GM19468 (cell line): ENCODE data around the gene OCRL.
A peak's percentile ranks its signal among the peaks of the same experiment; 100 is the strongest.

Source experiments
- ATAC-seq: cut with Tn5 transposase; IDR thresholded peaks from one replicate; pipeline ENCODE4 v1.9.1; 2021; ENCODE audit warnings: mild to moderate bottlenecking, moderate library complexity, moderate number of reproducible peaks; ENCODE audit not compliant: unreplicated experiment; ENCODE audit errors: extremely low read depth

The OCRL gene

GRCh38 chrX:129577877-129578276 lies 37.8 kb downstream of the OCRL start:
- ATAC-seq = no peak

GRCh38 chrX:129581904-129582303 lies 41.8 kb downstream of the OCRL start:
- ATAC-seq = no peak

GRCh38 chrX:129585167-129585566 lies 45.1 kb downstream of the OCRL start:
- no peak for ATAC-seq

- ATAC-seq = no peak
Observed at GRCh38 chrX:129585691-129586090, 45.6 kb downstream of the OCRL start.

GRCh38 chrX:129586446-129586845 lies 46.4 kb downstream of the OCRL start:
- no peak for ATAC-seq

- ATAC-seq = no peak
Observed at GRCh38 chrX:129590596-129590995, 50.5 kb downstream of the OCRL start.

- ATAC-seq = no peak
Observed at GRCh38 chrX:129593137-129593536, 53.1 kb downstream of the OCRL start.

GRCh38 chrX:129594781-129595180 lies 54.7 kb downstream of the OCRL start:
- ATAC-seq = no peak

GRCh38 chrX:129596077-129596476 lies 56.0 kb downstream of the OCRL start:
- ATAC-seq = no peak

- no peak for ATAC-seq
Observed at GRCh38 chrX:129597905-129598304, 57.8 kb downstream of the OCRL start.

GRCh38 chrX:129599499-129599898 lies 59.4 kb downstream of the OCRL start:
- ATAC-seq = no peak

- ATAC-seq = no peak
Observed at GRCh38 chrX:129599996-129600395, 59.9 kb downstream of the OCRL start.

GRCh38 chrX:129600981-129601424 lies 60.9 kb downstream of the OCRL start:
- peak; percentile 40 for ATAC-seq

- peak; percentile 27 for ATAC-seq
Observed at GRCh38 chrX:129606918-129607317, 66.9 kb downstream of the OCRL start.

GRCh38 chrX:129608496-129608895 lies 68.4 kb downstream of the OCRL start:
- no peak for ATAC-seq

- no peak for ATAC-seq
Observed at GRCh38 chrX:129609395-129609794, 69.3 kb downstream of the OCRL start.

GRCh38 chrX:129612396-129612795 lies 72.3 kb downstream of the OCRL start:
- no peak for ATAC-seq

GRCh38 chrX:129613596-129613995 lies 73.5 kb downstream of the OCRL start:
- ATAC-seq = no peak

- ATAC-seq = no peak
Observed at GRCh38 chrX:129614481-129615255, 74.6 kb downstream of the OCRL start.

GRCh38 chrX:129617420-129617819 lies 77.4 kb downstream of the OCRL start:
- ATAC-seq = no peak

- ATAC-seq = no peak
Observed at GRCh38 chrX:129618997-129619396, 78.9 kb downstream of the OCRL start.

GRCh38 chrX:129622757-129623301 lies 82.8 kb downstream of the OCRL start:
- no peak for ATAC-seq
